Measurements from ENCODE around the gene SEC22C. TPM values are rescaled to one million over a fixed set of nuclear protein-coding genes. Genes with fewer than 3 reads are reported as not detected.

Gene SEC22C
- total RNA-seq, 8 experiments from 2014 or later: 26.5 to 56.6 (median 32.5) TPM

GRCh38 chr3:42526616-42527367 lies 55.0 kb downstream of the SEC22C start:
- ATAC-seq (replicated peaks in 6 of 8): peak in 1 of 8 experiments; percentile 22
- Histone ChIP-seq H3K27ac (no peak overlapping the region), H3K4me3 (no peak overlapping the region), H3K4me1 (replicated peaks in 1 of 2) (peaks cover 0 to 3% of the 10 kb centered on the region in 2 donors)
- 37 to 77% (median 60%) methylated on average over 1 to 9 of the region's 15 CpGs; no CpG with 5 or more reads in 3 of the 10 experiments for WGBS, 10 experiments
- in situ Hi-C loops (cut with MboI; ENCODE audit: low pct_unique_long_range_greater_than_20kb in 2 of 9, low sequenced_read_pairs in 9 of 9, unreplicated experiment in 9 of 9): loop anchor here in 3 of 9 experiments (25.0 kb wide), 1 partner anchor 289 kb away; no protein-coding TSS in a partner anchor

- in situ Hi-C loops (cut with MboI; ENCODE audit: low pct_unique_long_range_greater_than_20kb in 2 of 9, low sequenced_read_pairs in 9 of 9, unreplicated experiment in 9 of 9): loop anchor here in 3 of 9 experiments (25.0 kb wide), 1 partner anchor 289 kb away; no protein-coding TSS in a partner anchor
- ATAC-seq (replicated peaks in 6 of 8): no peak
- Histone ChIP-seq H3K27ac (peak overlapping the region in 1 of 2 donors; percentile 59), H3K4me3 (no peak overlapping the region), H3K4me1 (replicated peaks in 1 of 2) (peaks cover 0 to 3% of the 10 kb centered on the region in 2 donors)
- WGBS, 10 experiments: 20 to 82% methylated on average over 1 to 6 of the region's 13 CpGs; no CpG with 5 or more reads in 8 of the 10 experiments
Measured at GRCh38 chr3:42525736-42526345, 55.9 kb downstream of the SEC22C start.

- whole genome bisulfite sequencing, 10 experiments: 0 to 100% methylated on average over 1 of the region's 4 CpGs; no CpG with 5 or more reads in 8 of the 10 experiments
- no peak overlapping the region for H3K4me3 ChIP-seq
- H3K4me1 ChIP-seq (replicated peaks in 1 of 2): peaks cover 0 to 3% of the 10 kb centered on the region in 2 donors
- in situ Hi-C loops (cut with MboI; ENCODE audit: low pct_unique_long_range_greater_than_20kb in 2 of 9, low sequenced_read_pairs in 9 of 9, unreplicated experiment in 9 of 9): loop anchor here in 3 of 9 experiments (25.0 kb wide), 1 partner anchor 288 kb away; no protein-coding TSS in a partner anchor
- no peak for ATAC-seq (replicated peaks in 6 of 8)
- peak overlapping the region in 1 of 2 donors; percentile 59 for H3K27ac ChIP-seq
Measured at GRCh38 chr3:42525212-42525611, 56.6 kb downstream of the SEC22C start.

GRCh38 chr3:42524751-42525150 lies 57.0 kb downstream of the SEC22C start:
- in situ Hi-C loops (cut with MboI; ENCODE audit: low pct_unique_long_range_greater_than_20kb in 2 of 9, low sequenced_read_pairs in 9 of 9, unreplicated experiment in 9 of 9): loop anchor here in 3 of 9 experiments (25.0 kb wide), 1 partner anchor 287 kb away; no protein-coding TSS in a partner anchor
- no peak for ATAC-seq (replicated peaks in 6 of 8)
- 72 to 93% (median 87%) methylated on average over 1 to 3 of the region's 3 CpGs; no CpG with 5 or more reads in 6 of the 10 experiments for WGBS, 10 experiments
- peaks cover 0 to 3% of the 10 kb centered on the region in 2 donors for H3K4me1 ChIP-seq (replicated peaks in 1 of 2)
- H3K4me3 ChIP-seq: no peak overlapping the region
- no peak overlapping the region for H3K27ac ChIP-seq

GRCh38 chr3:42520906-42521305 lies 60.9 kb downstream of the SEC22C start:
- peaks cover 0 to 3% of the 10 kb centered on the region in 2 donors for H3K4me1 ChIP-seq (replicated peaks in 1 of 2)
- ATAC-seq (replicated peaks in 6 of 8): no peak
- in situ Hi-C loops (cut with MboI; ENCODE audit: low pct_unique_long_range_greater_than_20kb in 2 of 9, low sequenced_read_pairs in 9 of 9, unreplicated experiment in 9 of 9): no loop called here
- no peak overlapping the region for H3K4me3 ChIP-seq
- WGBS, 10 experiments: 40 to 80% (median 60%) methylated on average over 1 of the region's 4 CpGs; no CpG with 5 or more reads in 7 of the 10 experiments
- no peak overlapping the region for H3K27ac ChIP-seq

- ATAC-seq (replicated peaks in 6 of 8): peak in 3 of 8 experiments; percentile 77 to 97 (median 96)
- WGBS, 10 experiments: 0 to 80% (median 38%) methylated on average over 1 to 2 of the region's 4 CpGs; no CpG with 5 or more reads in 5 of the 10 experiments
- no peak overlapping the region for H3K4me3 ChIP-seq
- H3K4me1 ChIP-seq (replicated peaks in 1 of 2): peaks cover 0 to 1% of the 10 kb centered on the region in 2 donors
- H3K27ac ChIP-seq: no peak overlapping the region
- in situ Hi-C loops (cut with MboI; ENCODE audit: low pct_unique_long_range_greater_than_20kb in 2 of 9, low sequenced_read_pairs in 9 of 9, unreplicated experiment in 9 of 9): no loop called here
Measured at GRCh38 chr3:42520336-42520735, 61.4 kb downstream of the SEC22C start.

- in situ Hi-C loops (cut with MboI; ENCODE audit: low pct_unique_long_range_greater_than_20kb in 2 of 9, low sequenced_read_pairs in 9 of 9, unreplicated experiment in 9 of 9): no loop called here
- WGBS, 10 experiments: 60 to 100% (median 73%) methylated on average over 1 to 2 of the region's 2 CpGs; no CpG with 5 or more reads in 4 of the 10 experiments
- ATAC-seq (replicated peaks in 6 of 8): no peak
- no peaks in the 10 kb centered on the region for H3K4me1 ChIP-seq (replicated peaks in 1 of 2)
- H3K4me3 ChIP-seq: no peak overlapping the region
- H3K27ac ChIP-seq: no peak overlapping the region
Measured at GRCh38 chr3:42519568-42519962, 62.2 kb downstream of the SEC22C start.

GRCh38 chr3:42518800-42519567 lies 62.8 kb downstream of the SEC22C start:
- Histone ChIP-seq H3K4me1 (replicated peaks in 1 of 2) (no peaks in the 10 kb centered on the region), H3K27ac (no peak overlapping the region), H3K4me3 (no peak overlapping the region)
- in situ Hi-C loops (cut with MboI; ENCODE audit: low pct_unique_long_range_greater_than_20kb in 2 of 9, low sequenced_read_pairs in 9 of 9, unreplicated experiment in 9 of 9): no loop called here
- WGBS, 10 experiments: 71 to 83% (median 80%) methylated on average over 1 to 2 of the region's 6 CpGs; no CpG with 5 or more reads in 5 of the 10 experiments
- ATAC-seq (replicated peaks in 6 of 8): no peak

GRCh38 chr3:42517117-42517516 lies 64.7 kb downstream of the SEC22C start:
- in situ Hi-C loops (cut with MboI; ENCODE audit: low pct_unique_long_range_greater_than_20kb in 2 of 9, low sequenced_read_pairs in 9 of 9, unreplicated experiment in 9 of 9): no loop called here
- WGBS, 10 experiments: 40 to 82% (median 66%) methylated on average over 1 to 3 of the region's 4 CpGs; no CpG with 5 or more reads in 7 of the 10 experiments
- peak in 1 of 8 experiments; percentile 83 for ATAC-seq (replicated peaks in 6 of 8)
- Histone ChIP-seq H3K27ac (no peak overlapping the region), H3K4me1 (replicated peaks in 1 of 2) (no peaks in the 10 kb centered on the region), H3K4me3 (no peak overlapping the region)

- in situ Hi-C loops (cut with MboI; ENCODE audit: low pct_unique_long_range_greater_than_20kb in 2 of 9, low sequenced_read_pairs in 9 of 9, unreplicated experiment in 9 of 9): no loop called here
- Histone ChIP-seq H3K4me1 (replicated peaks in 1 of 2) (no peaks in the 10 kb centered on the region), H3K4me3 (no peak overlapping the region), H3K27ac (no peak overlapping the region)
- peak in 2 of 8 experiments; percentile 9 to 23 for ATAC-seq (replicated peaks in 6 of 8)
- WGBS, 10 experiments: 33 to 100% (median 82%) methylated on average over 1 to 5 of the region's 5 CpGs; no CpG with 5 or more reads in 3 of the 10 experiments
Measured at GRCh38 chr3:42516443-42516842, 65.3 kb downstream of the SEC22C start.

GRCh38 chr3:42515976-42516375 lies 65.8 kb downstream of the SEC22C start:
- no peak overlapping the region for H3K27ac ChIP-seq
- no peaks in the 10 kb centered on the region for H3K4me1 ChIP-seq (replicated peaks in 1 of 2)
- no peak overlapping the region for H3K4me3 ChIP-seq
- WGBS, 10 experiments: 17 to 83% (median 55%) methylated on average over 1 to 2 of the region's 2 CpGs; no CpG with 5 or more reads in 6 of the 10 experiments
- in situ Hi-C loops (cut with MboI; ENCODE audit: low pct_unique_long_range_greater_than_20kb in 2 of 9, low sequenced_read_pairs in 9 of 9, unreplicated experiment in 9 of 9): no loop called here
- no peak for ATAC-seq (replicated peaks in 6 of 8)

GRCh38 chr3:42515391-42515916 lies 66.3 kb downstream of the SEC22C start:
- Histone ChIP-seq H3K27ac (no peak overlapping the region), H3K4me3 (no peak overlapping the region), H3K4me1 (replicated peaks in 1 of 2) (no peaks in the 10 kb centered on the region)
- peak in 1 of 8 experiments; percentile 76 for ATAC-seq (replicated peaks in 6 of 8)
- in situ Hi-C loops (cut with MboI; ENCODE audit: low pct_unique_long_range_greater_than_20kb in 2 of 9, low sequenced_read_pairs in 9 of 9, unreplicated experiment in 9 of 9): no loop called here
- 0 to 87% (median 52%) methylated on average over 1 to 3 of the region's 12 CpGs; no CpG with 5 or more reads in 6 of the 10 experiments for WGBS, 10 experiments

Measured in motor neuron (in vitro differentiated cells).